Fibroblast of lung (primary cell): ENCODE results near the gene CD109.

Experiments
- CTCF ChIP-seq, 2 donors: IDR thresholded peaks in 1 of 2; conservative IDR thresholded peaks in 1 of 2; 1 replicate in 1 of 2; 2 replicates in 1 of 2; pipeline ENCODE4 v1.5.1; 2011 to 2012; ENCODE audit warnings: low read length in 2 of 2, control low read depth in 1 of 2, inconsistent platforms in 1 of 2, low read depth in 1 of 2, mild to moderate bottlenecking in 1 of 2
- EZH2 ChIP-seq: IDR thresholded peaks from 2 replicates; pipeline ENCODE4 v1.5.1; 2012; ENCODE audit warnings: low read length, control low read depth, mild to moderate bottlenecking; ENCODE audit errors: missing control alignments

GRCh38 chr6:73858376-73858775 lies 162.4 kb downstream of the CD109 start:
- TF ChIP-seq CTCF (conservative IDR thresholded peaks at IDR 0.05 in 1 of 2, IDR thresholded peaks at IDR 0.05 in 1 of 2; ENCODE audit: low read depth in 1 of 2, low read length in 2 of 2), result no peak
- TF ChIP-seq EZH2, result no peak
